Measurements from ENCODE around the gene PBX3.

DNA sequence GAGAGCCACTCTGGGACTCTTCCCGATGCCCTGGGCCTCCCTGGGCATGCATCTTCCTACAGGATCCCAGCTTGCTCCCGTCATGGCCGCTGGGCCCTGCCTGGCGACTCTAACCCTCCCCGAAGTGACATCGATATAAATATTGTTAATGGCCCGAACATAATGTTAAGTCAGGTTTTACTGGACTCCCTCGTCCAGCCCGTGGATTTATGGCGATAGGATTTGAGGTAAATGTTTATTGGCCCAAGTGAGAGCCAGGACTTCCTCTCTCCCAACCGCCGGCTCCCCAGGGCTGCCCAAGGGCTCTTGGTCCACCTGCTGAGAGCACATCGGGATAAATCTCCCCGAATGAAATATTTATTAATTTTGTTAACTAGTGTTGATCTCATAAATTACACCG is 246.3 kb downstream of the PBX3 start:
- no peak for TF ChIP-seq POLR2AphosphoS5 (IDR thresholded peaks at IDR 0.05)
- TF ChIP-seq, protein P1, sequence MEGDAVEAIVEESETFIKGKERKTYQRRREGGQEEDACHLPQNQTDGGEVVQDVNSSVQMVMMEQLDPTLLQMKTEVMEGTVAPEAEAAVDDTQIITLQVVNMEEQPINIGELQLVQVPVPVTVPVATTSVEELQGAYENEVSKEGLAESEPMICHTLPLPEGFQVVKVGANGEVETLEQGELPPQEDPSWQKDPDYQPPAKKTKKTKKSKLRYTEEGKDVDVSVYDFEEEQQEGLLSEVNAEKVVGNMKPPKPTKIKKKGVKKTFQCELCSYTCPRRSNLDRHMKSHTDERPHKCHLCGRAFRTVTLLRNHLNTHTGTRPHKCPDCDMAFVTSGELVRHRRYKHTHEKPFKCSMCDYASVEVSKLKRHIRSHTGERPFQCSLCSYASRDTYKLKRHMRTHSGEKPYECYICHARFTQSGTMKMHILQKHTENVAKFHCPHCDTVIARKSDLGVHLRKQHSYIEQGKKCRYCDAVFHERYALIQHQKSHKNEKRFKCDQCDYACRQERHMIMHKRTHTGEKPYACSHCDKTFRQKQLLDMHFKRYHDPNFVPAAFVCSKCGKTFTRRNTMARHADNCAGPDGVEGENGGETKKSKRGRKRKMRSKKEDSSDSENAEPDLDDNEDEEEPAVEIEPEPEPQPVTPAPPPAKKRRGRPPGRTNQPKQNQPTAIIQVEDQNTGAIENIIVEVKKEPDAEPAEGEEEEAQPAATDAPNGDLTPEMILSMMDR (IDR thresholded peaks at IDR 0.05 in 8 of 11, conservative IDR thresholded peaks at IDR 0.05 in 3 of 11), result no peak
